ENCODE data around the gene HOOK2.

DNA sequence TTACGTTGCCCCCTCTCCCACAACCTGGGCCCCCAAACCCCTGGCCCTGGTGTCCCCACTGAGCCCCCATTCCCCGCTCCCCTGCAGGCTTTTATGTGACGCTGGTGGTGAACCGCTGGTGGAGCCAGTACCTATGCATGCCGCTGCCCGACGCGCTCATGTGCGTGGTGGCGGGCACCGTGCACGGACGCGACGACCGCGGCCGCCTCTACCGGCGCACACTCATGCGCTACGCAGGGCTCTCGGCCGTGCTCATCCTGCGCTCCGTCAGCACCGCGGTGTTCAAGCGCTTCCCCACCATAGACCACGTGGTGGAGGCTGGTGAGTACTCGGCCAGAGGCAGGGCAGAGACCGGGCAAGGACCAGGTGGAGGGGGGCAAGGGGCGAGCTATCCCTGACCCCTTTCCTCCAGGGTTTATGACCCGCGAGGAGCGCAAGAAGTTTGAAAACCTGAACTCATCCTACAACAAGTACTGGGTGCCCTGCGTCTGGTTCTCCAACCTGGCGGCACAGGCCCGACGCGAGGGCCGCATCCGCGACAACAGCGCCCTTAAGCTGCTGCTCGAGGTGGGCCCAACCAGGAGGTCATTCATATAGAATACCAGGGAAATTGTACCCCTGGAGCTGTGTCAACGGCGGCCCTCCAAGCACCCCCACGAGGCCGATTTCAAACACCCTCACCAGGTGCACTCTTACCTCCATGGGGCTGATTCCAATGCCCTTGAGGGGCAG is 20.7 kb downstream of the HOOK2 start:
- TF ChIP-seq, protein P1, sequence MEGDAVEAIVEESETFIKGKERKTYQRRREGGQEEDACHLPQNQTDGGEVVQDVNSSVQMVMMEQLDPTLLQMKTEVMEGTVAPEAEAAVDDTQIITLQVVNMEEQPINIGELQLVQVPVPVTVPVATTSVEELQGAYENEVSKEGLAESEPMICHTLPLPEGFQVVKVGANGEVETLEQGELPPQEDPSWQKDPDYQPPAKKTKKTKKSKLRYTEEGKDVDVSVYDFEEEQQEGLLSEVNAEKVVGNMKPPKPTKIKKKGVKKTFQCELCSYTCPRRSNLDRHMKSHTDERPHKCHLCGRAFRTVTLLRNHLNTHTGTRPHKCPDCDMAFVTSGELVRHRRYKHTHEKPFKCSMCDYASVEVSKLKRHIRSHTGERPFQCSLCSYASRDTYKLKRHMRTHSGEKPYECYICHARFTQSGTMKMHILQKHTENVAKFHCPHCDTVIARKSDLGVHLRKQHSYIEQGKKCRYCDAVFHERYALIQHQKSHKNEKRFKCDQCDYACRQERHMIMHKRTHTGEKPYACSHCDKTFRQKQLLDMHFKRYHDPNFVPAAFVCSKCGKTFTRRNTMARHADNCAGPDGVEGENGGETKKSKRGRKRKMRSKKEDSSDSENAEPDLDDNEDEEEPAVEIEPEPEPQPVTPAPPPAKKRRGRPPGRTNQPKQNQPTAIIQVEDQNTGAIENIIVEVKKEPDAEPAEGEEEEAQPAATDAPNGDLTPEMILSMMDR (IDR thresholded peaks at IDR 0.05) = no peak
- TF ChIP-seq POLR2A (IDR thresholded peaks at IDR 0.05) (no peak), EP300 (IDR thresholded peaks at IDR 0.05; ENCODE audit: low read depth) (no peak)

All from transverse colon (tissue), 3 donors.